GM12878 (cell line): Measurements from ENCODE around the gene NKD1.

Source experiments
- CTCF ChIP-seq, 3 experiments: IDR thresholded peaks in 2 of 3; conservative IDR thresholded peaks in 1 of 3; 2 replicates each; pipeline ENCODE4 v1.5.1; 2011; ENCODE audit warnings: low read depth in 3 of 3, low read length in 3 of 3, mild to moderate bottlenecking in 3 of 3, control low read depth in 2 of 3, moderate library complexity in 2 of 3, inconsistent platforms in 1 of 3, mixed read lengths in 1 of 3; ENCODE audit not compliant: control insufficient read depth in 2 of 3, insufficient read depth in 1 of 3; ENCODE audit errors: extremely low read depth in 1 of 3
- HCFC1 ChIP-seq: fragments of 150-350 bp; IDR thresholded peaks from 2 replicates; pipeline ENCODE4 v1.6.1; 2014; ENCODE audit warnings: low read length
- HDAC6 ChIP-seq: fragments of 200-600 bp; sonication (generic); IDR thresholded peaks from one replicate; pipeline ENCODE4 v1.8.0; 2017; ENCODE audit warnings: antibody characterized with exemption; ENCODE audit not compliant: unreplicated experiment
- HSF1 ChIP-seq: fragments of 150-350 bp; IDR thresholded peaks from 2 replicates; pipeline ENCODE4 v1.6.1; 2014; ENCODE audit warnings: mild to moderate bottlenecking, low read depth, low read length
- POLR2AphosphoS5 ChIP-seq: IDR thresholded peaks from 2 replicates; pipeline ENCODE4 v1.6.1; 2011; ENCODE audit warnings: mild to moderate bottlenecking, low read length, inconsistent platforms
- SIX5 ChIP-seq: IDR thresholded peaks from 2 replicates; pipeline ENCODE4 v1.6.1; 2011; ENCODE audit warnings: mild to moderate bottlenecking, low read depth, low read length, moderate library complexity; ENCODE audit not compliant: severe bottlenecking
- SMAD1 ChIP-seq: fragments of 450-650 bp; IDR thresholded peaks from 2 replicates; pipeline ENCODE4 v1.6.1; 2018; ENCODE audit warnings: mild to moderate bottlenecking, low read depth; ENCODE audit not compliant: partially characterized antibody
- YY1 ChIP-seq: IDR thresholded peaks from 2 replicates; pipeline ENCODE4 v1.6.1; 2011; ENCODE audit warnings: low read depth, mild to moderate bottlenecking, low read length

- TF ChIP-seq YY1: no peak
- TF ChIP-seq SIX5: no peak
- TF ChIP-seq CTCF (IDR thresholded peaks at IDR 0.05 in 2 of 3, conservative IDR thresholded peaks at IDR 0.05 in 1 of 3; ENCODE audit: control insufficient read depth in 2 of 3, extremely low read depth in 1 of 3, insufficient read depth in 1 of 3, low read depth in 3 of 3, low read length in 3 of 3): no peak
- no peak for TF ChIP-seq POLR2AphosphoS5
- no peak for TF ChIP-seq SMAD1
- no peak for TF ChIP-seq HSF1
- no peak for TF ChIP-seq HCFC1
- no peak for TF ChIP-seq HDAC6
Measured at GRCh38 chr16:50553182-50553710, 5.0 kb downstream of the NKD1 start.
